CD4-positive, alpha-beta T cell treated with Interleukin-10 for 1 hour (primary cell): ENCODE measurements around the gene OR4Q3.
"Not testable (repeated sequence)": the region's sequence is repeated elsewhere in the genome, so short reads cannot be mapped to it uniquely, and the experiment has no call there.

Experiments
- DNase-seq: peaks from one replicate; pipeline ENCODE4 v3.0.0-alpha.2; 2020

The OR4Q3 gene

GRCh38 chr14:19743256-19743655 is at the start of gene OR4Q3:
TSS of gene OR4Q3 (plus strand) at chr14:19743571.
- no peak for DNase-seq

GRCh38 chr14:19729359-19729758 is 14.0 kb upstream of the OR4Q3 start:
- DNase-seq, result no peak

DNA sequence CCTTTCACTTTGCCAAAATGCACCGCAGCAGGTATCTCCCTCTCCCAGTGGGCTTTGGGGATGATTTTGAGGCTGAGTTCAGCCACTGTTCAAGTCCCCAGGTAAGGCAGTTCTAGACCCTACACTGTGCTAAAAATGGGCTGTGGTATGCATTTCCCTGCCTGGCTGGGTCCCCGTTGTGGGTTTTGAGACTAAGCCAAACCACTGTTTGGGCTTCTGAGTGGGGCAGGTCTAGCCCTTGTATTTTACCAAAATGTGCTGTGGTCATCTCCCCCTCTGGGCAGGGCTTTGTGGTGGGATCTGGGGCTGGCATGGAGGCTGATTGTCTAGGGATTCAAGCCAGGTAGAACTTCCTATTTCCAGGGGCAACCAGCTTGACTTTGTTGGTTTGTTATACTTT is 13.6 kb upstream of the OR4Q3 start:
- DNase-seq, result no peak

- not testable (repeated sequence) for DNase-seq
Observed at GRCh38 chr14:19733893-19734292, 9.5 kb upstream of the OR4Q3 start.

DNA sequence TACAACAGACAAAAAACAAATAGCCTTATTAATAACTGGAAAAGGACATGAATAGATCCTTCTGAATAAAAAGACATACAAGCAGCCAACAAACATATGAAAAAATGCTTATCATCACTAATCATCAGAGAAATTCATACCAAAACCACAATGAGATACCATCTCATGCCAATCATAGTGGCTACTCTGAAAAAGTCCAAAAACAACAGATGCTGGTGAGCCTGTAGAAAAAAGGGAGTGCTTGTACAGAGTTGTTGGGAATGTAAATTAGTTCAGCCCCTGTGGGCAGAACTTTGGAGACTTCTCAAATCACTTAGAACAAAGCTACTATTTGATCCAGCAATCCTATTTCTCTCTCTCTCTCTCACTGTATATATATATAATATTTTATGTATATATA is 8.9 kb downstream of the OR4Q3 start:
- not testable (repeated sequence) for DNase-seq

GRCh38 chr14:19754172-19754571 is 10.8 kb downstream of the OR4Q3 start:
- DNase-seq, result no peak

DNA sequence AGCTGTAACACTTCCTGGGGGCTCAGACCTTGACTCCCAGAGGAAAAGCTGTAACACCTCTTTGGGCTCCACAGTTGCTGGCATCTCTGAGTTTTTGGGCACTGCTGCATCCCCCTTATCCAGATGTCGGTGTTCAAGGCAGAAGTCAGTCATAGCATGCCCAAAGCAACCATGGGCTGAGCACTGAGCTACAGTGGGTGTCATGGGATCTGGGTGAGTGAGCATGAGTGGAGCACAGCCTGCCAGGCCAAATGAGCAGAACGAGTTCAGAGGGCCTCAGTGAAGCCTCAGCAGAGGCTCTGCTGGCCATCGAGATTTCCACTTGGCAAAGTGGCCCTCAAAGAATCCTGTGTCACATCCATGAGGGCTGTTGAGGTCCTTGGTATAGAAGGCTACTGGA is 28.1 kb downstream of the OR4Q3 start:
- not testable (repeated sequence) for DNase-seq

DNA sequence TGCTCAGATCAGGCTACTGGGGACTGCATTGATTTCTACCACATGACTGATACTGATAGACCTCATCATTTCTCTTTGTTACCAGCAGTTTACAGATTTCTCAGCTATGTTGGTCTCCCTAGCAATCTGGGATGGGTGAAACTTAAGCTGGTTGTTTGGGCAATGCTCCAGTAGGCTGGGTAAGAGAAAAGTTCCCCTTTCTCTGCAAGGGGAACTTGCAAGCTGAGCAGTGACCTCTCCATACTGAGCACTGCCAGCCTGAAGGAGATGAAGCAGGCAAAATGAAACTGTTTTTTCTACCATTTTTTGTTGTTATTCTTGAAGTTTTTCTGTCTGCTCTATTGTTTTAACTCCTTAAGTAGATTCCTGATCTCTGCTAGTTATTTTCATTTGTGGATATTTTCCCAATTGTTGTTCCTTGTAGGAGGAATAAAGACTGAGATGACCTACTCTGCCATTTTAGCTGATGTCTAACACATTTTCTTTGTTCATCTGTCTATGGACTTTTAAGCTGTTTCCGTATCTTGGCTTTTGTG is 28.6 kb downstream of the OR4Q3 start:
- no peak for DNase-seq

GRCh38 chr14:19772454-19772853 is 29.1 kb downstream of the OR4Q3 start:
- not testable (repeated sequence) for DNase-seq

GRCh38 chr14:19773204-19773603 is 29.8 kb downstream of the OR4Q3 start, which contains the start of gene OR4M1:
TSS of gene OR4M1 (plus strand) at chr14:19773504. CDS start at chr14:19780323, 6,819 bp downstream.
- not testable (repeated sequence) for DNase-seq

GRCh38 chr14:19775587-19775986 is 32.2 kb downstream of the OR4Q3 start:
- DNase-seq, result no peak

DNA sequence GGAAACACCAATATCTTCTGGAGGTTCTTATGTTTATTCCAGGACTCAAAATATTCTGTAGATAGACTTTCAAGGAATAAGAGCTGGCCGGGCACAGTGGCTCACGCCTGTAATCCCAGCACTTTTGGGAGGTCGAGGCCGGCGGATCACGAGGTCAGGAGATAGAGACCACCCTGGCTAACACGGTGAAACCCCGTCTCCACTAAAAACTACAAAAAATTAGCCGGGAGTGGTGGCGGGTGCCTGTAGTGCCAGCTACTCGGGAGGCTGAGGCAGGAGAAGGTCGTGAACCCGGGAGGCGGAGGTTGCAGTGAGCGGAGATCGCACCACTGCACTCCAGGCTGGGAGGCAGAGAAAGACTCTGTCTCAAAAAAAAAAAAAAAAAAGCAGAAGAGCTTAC is 42.5 kb downstream of the OR4Q3 start:
- not testable (repeated sequence) for DNase-seq

DNA sequence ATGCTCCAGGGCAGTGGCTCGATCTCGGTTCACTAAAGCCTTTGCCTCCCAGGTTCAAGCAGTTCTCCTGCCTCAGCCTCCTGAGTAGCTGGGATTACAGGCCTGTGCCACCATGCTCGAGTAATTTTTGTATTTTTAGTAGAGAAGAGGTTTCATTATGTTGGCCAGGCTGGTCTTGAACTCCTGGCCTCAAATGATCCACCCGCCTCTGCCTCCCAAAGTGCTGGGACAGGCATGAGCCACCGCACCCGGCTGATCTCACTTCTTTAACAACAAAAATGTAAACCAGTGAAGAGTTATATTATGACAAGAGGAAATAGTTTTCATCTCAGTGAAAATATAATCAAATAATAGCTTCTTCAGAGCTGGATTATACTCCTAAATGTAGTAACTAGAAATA is 43.9 kb downstream of the OR4Q3 start:
- not testable (repeated sequence) for DNase-seq

GRCh38 chr14:19788150-19788549 is 44.8 kb downstream of the OR4Q3 start:
- DNase-seq, result not testable (repeated sequence)

- DNase-seq, result not testable (repeated sequence)
Observed at GRCh38 chr14:19796520-19797108, 53.2 kb downstream of the OR4Q3 start.
